Measurements from ENCODE around the gene AFAP1. TPM values are rescaled to one million over a fixed set of nuclear protein-coding genes. Genes with fewer than 3 reads are reported as not detected.
A peak's percentile ranks its signal among the peaks of the same experiment; 100 is the strongest.

The AFAP1 gene
- total and polyA plus RNA-seq, 2 donors (not counting 3 experiments of a cell fraction or from before 2014, with no cell fraction given), result 32.3 to 103 TPM

- intact Hi-C loops (cut with micrococcal nuclease) (no loop called here), dilution Hi-C loops (cut with MboI; ENCODE audit: extremely low pct_ligation_motif_present, low sequenced_read_pairs) (no loop called here)
- FAIRE-seq, result no peak
- CTCF ChIA-PET, result interaction anchor here (0.6 kb wide), 1 partner anchor 48 kb away, joined by 3 read pairs; no protein-coding TSS in a partner anchor
- Histone ChIP-seq H2AFZ (ENCODE audit: low read depth, low read length) (no peak overlapping the region), H4K20me1 (replicated peaks; ENCODE audit: control insufficient read depth, extremely low read depth, insufficient read depth, low read length) (no peaks in the 10 kb centered on the region), H3K9me3 (replicated peaks; ENCODE audit: control insufficient read depth, insufficient read depth, low read length) (no peaks in the 10 kb centered on the region), H3K4me2 (ENCODE audit: insufficient read depth, low read length) (no peak overlapping the region), H3K36me3 (ENCODE audit: control insufficient read depth in 2 of 2, extremely low read depth in 1 of 2, insufficient read depth in 2 of 2, low read length in 2 of 2) (peaks cover 3 to 8% of the 10 kb centered on the region in 2 experiments), H3K4me1 (ENCODE audit: control insufficient read depth, extremely low read depth, insufficient read depth, low read length) (peaks cover 9% of the 10 kb centered on the region), H3K4me3 (replicated peaks in 1 of 3; ENCODE audit: insufficient read depth in 1 of 3, low read depth in 1 of 3, low read length in 3 of 3) (no peak overlapping the region), H3K27me3 (ENCODE audit: control insufficient read depth in 2 of 2, insufficient read depth in 2 of 2, low read length in 2 of 2) (no peaks in the 10 kb centered on the region), H3K79me2 (ENCODE audit: control insufficient read depth, insufficient read depth, low read length) (no peaks in the 10 kb centered on the region), H3K9me1 (replicated peaks; ENCODE audit: control insufficient read depth, extremely low read depth, insufficient read depth, low read length) (no peaks in the 10 kb centered on the region), H3K9ac (replicated peaks; ENCODE audit: extremely low read depth, insufficient read depth, low read length) (no peak overlapping the region), H3K27ac (ENCODE audit: insufficient read depth, low read depth, low read length) (no peak overlapping the region)
- DNase-seq (ENCODE audit: low read depth, low spot score), result no peak
- POLR2A ChIA-PET, result no interaction called here
- BruUV-seq (replicated peaks), result no TSS peak
- TF ChIP-seq MYC (IDR thresholded peaks at IDR 0.05; ENCODE audit: low read depth, low read length), result no peak
- TF ChIP-seq JUN (IDR thresholded peaks at IDR 0.05; ENCODE audit: borderline replicate concordance, insufficient read depth, insufficient read length, low read depth), result no peak
- no peak for TF ChIP-seq EZH2 (IDR thresholded peaks at IDR 0.05; ENCODE audit: borderline replicate concordance, low read depth, low read length, severe bottlenecking)
- TF ChIP-seq MAX (IDR thresholded peaks at IDR 0.05; ENCODE audit: insufficient read depth, insufficient read length), result no peak
- TF ChIP-seq POLR2AphosphoS5 (IDR thresholded peaks at IDR 0.05; ENCODE audit: insufficient read depth, low read depth, low read length), result peak; percentile 18
- no peak for TF ChIP-seq FOS (IDR thresholded peaks at IDR 0.05; ENCODE audit: borderline replicate concordance, insufficient read depth, low read length)
- no peak for TF ChIP-seq GATA2 (IDR thresholded peaks at IDR 0.05; ENCODE audit: insufficient read depth, insufficient read length, low read depth, low read length)
- TF ChIP-seq POLR2A (IDR thresholded peaks at IDR 0.05; ENCODE audit: low read depth, low read length), result no peak
- TF ChIP-seq CTCF (IDR thresholded peaks at IDR 0.05; ENCODE audit: extremely low read depth in 1 of 2, insufficient read depth in 1 of 2, low read depth in 1 of 2, low read length in 2 of 2), result no peak
Measured at GRCh38 chr4:7754565-7755262, 184.9 kb downstream of the AFAP1 start.
